Breast epithelium (tissue), 4 donors: Measurements from ENCODE around the gene PDP2. TPM values are rescaled to one million over a fixed set of nuclear protein-coding genes. Genes with fewer than 3 reads are reported as not detected.

Experiments
- DNase-seq, 2 donors: peaks; one replicate each; pipeline ENCODE4 v3.0.0-alpha.2; 2019; ENCODE audit warnings: low spot score in 2 of 2
- H3K27ac ChIP-seq, 2 donors: fragments of 200-600 bp; sonication (generic) in 1 of 2; one replicate each; pipeline ENCODE4 v1.5.1; 2016 to 2019; ENCODE audit warnings: mild to moderate bottlenecking in 1 of 2
- H3K27me3 ChIP-seq, 2 donors: fragments of 200-600 bp; sonication (generic) in 1 of 2; one replicate each; pipeline versions ENCODE4 v1.5.1 to v1.6.0; 2017 to 2019; ENCODE audit warnings: control low read depth in 1 of 2, mild to moderate bottlenecking in 1 of 2
- H3K36me3 ChIP-seq: fragments of 200-600 bp; one replicate; pipeline ENCODE4 v1.5.1; 2019
- H3K4me1 ChIP-seq, 2 donors: fragments of 200-600 bp; sonication (generic); one replicate each; pipeline ENCODE4 v1.5.1; 2016 to 2019; ENCODE audit warnings: control low read depth in 1 of 2
- H3K4me3 ChIP-seq, 3 donors: fragments of 200-600 bp; sonication (generic); 1 replicate in 2 of 3; 2 replicates in 1 of 3; pipeline ENCODE4 v1.5.1; 2016 to 2019; ENCODE audit warnings: mild to moderate bottlenecking in 3 of 3, moderate library complexity in 2 of 3
- H3K9me3 ChIP-seq, 2 donors: fragments of 200-600 bp; sonication (generic) in 1 of 2; one replicate each; pipeline ENCODE4 v1.5.1; 2016 to 2019; ENCODE audit warnings: control low read depth in 1 of 2
- POLR2A ChIP-seq: fragments of 450-650 bp; IDR thresholded peaks from one replicate; pipeline ENCODE4 v1.6.1; 2016; ENCODE audit warnings: antibody characterized with exemption, mild to moderate bottlenecking, moderate library complexity
- POLR2AphosphoS5 ChIP-seq, 3 donors: sonication (generic); formaldehyde crosslinking; IDR thresholded peaks; one replicate each; pipeline ENCODE4 v1.6.1; 2017; ENCODE audit warnings: antibody characterized with exemption in 3 of 3
- intact Hi-C: fragments of 100-400 bp; cut with DNase I; formaldehyde crosslinking; loops from one replicate; pipeline ENCODE4 v1.15.1; 2023; ENCODE audit warnings: low total_unique reads
- total RNA-seq, 3 donors: library from RNA; depleted of rRNA; stranded (reverse); fragments of >200 nt; gene quantifications; one replicate each; pipeline ENCODE4 v1.1.0, GENCODE V29; 2016
- TF ChIP-seq, protein P1 (sequence below), 3 donors: fragments of 450-650 bp; IDR thresholded peaks; one replicate each; pipeline ENCODE4 v1.5.1; 2016 to 2017; ENCODE audit warnings: antibody characterized with exemption in 3 of 3, mild to moderate bottlenecking in 3 of 3, moderate library complexity in 3 of 3

Gene PDP2
- total RNA-seq, 3 donors from 2014 or later, result 8.8 to 18.6 (median 9.4) TPM

DNA sequence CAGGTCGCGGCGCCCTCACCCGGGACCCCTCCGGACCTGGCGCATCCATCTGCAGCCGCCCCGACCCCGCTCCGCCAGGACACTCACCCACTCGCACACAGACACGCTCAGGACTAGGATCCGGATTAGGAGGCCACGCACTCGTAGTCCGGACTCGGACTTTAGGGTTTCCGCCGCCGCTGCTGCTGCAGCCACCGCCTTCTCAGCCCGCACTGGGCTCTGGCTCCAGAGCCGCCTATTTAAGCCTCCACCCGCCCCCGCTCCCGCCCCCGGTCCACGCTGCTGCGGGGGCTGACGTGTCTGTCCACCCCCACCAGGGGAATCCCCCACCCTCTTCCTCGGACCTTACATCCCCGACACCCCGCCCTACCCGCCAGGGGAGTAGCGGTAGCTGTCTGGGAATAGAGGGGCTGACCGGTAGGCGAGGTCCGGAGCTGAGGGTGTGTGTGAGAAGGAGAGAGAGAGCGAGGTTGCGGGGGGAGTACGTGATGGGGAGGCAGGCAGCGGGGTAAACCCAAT, 45.1 kb downstream of the PDP2 start, which contains the start of gene RRAD:
RRAD (minus strand) TSS at position 214 of the 519 bp plus-strand sequence. CDS start 356 bp downstream, outside the sequence.
- intact Hi-C loops, result no loop called here
- H3K27ac ChIP-seq, result peak within 1 kb of the TSS; percentile 17 to 74
- H3K9me3 ChIP-seq, result no peaks in the 10 kb centered on the region
- TF ChIP-seq POLR2AphosphoS5 (IDR thresholded peaks at IDR 0.05) (no peak), POLR2A (no peak)
- TF ChIP-seq, protein P1, sequence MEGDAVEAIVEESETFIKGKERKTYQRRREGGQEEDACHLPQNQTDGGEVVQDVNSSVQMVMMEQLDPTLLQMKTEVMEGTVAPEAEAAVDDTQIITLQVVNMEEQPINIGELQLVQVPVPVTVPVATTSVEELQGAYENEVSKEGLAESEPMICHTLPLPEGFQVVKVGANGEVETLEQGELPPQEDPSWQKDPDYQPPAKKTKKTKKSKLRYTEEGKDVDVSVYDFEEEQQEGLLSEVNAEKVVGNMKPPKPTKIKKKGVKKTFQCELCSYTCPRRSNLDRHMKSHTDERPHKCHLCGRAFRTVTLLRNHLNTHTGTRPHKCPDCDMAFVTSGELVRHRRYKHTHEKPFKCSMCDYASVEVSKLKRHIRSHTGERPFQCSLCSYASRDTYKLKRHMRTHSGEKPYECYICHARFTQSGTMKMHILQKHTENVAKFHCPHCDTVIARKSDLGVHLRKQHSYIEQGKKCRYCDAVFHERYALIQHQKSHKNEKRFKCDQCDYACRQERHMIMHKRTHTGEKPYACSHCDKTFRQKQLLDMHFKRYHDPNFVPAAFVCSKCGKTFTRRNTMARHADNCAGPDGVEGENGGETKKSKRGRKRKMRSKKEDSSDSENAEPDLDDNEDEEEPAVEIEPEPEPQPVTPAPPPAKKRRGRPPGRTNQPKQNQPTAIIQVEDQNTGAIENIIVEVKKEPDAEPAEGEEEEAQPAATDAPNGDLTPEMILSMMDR (IDR thresholded peaks at IDR 0.05), result no peak
- H3K4me3 ChIP-seq, result peak within 1 kb of the TSS; percentile 45 to 70 (median 51)
- DNase-seq, result no peak
- H3K36me3 ChIP-seq, result no peaks in the 10 kb centered on the region
- H3K27me3 ChIP-seq, result peaks cover 0 to 4% of the 10 kb centered on the region in 2 donors
- H3K4me1 ChIP-seq, result peaks cover 0 to 6% of the 10 kb centered on the region in 2 donors

DNA sequence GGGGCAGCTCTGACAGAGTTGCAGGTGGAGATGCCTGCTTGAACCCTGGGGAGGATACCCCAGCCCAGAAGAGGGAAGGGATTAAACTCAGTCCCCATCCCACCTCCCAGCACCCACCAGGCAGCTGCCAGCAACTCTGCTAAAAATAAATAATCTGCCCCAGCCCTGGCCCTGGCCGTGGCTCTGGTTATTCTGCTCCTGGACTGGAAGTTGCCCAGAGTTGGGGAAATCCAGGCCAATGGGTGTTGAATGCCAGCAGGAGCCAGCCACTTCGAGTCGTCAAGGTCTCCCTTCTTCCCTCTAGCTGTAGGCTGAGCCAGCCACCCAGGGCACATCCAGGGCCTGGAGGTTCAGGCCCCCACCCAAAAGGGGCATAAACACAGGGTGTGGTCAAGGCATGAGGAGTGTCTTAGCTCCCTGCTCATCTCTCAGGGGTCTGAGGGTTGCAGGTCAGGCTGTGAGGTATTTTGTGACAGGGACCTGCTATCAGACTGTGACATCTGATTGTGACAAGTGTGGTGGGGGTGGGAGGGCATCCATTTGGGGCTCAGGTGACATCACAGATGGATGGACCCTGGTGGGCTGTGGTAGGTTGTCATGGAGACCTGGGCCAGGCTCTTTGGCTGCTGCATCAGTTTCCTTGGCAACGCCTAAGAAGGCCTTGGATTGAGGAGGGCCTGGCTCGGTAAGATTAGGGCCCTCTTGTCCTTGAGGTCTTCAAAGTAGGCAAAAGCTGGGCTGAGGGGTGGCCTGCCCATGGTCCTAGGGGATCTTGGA, 46.0 kb downstream of the PDP2 start:
- peaks cover 0 to 6% of the 10 kb centered on the region in 2 donors for H3K4me1 ChIP-seq

DNA sequence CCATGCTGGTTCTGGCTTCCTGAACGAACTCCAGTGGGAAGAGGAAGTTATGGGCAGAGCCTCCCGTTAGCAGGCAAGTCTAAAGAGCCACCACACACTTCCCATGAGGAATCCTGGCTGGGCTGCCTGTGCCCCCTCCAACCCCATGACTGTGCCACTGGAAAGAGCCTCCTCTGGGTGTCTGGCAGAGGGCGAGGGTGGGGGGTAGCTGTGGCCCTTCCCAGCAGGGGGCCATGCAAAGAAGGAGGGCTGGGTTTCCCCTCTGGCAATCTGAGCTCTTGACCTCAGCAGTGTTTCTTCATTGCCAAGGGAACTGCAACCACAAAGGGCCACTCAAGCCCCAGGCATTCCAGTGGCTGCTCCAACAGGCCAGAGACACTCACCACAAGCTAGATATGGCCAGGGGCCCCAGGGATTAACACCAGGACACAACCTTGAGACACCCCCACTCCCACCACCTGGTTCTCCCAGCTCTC, 46.7 kb downstream of the PDP2 start:
- no peak overlapping the region for H3K4me3 ChIP-seq
- intact Hi-C loops, result no loop called here
- H3K27me3 ChIP-seq, result peaks cover 0 to 4% of the 10 kb centered on the region in 2 donors
- no peaks in the 10 kb centered on the region for H3K9me3 ChIP-seq
- no peak for DNase-seq
- H3K27ac ChIP-seq, result peak overlapping the region; percentile 17 to 74
- no peak for TF ChIP-seq POLR2A
- TF ChIP-seq, protein P1 (IDR thresholded peaks at IDR 0.05), result no peak
- TF ChIP-seq POLR2AphosphoS5 (IDR thresholded peaks at IDR 0.05), result no peak
- H3K36me3 ChIP-seq, result no peaks in the 10 kb centered on the region
- peaks cover 0 to 6% of the 10 kb centered on the region in 2 donors for H3K4me1 ChIP-seq

More for the DNA sequence above, 46.0 kb downstream of the PDP2 start:
- H3K27me3 ChIP-seq, result peaks cover 0 to 4% of the 10 kb centered on the region in 2 donors
- H3K36me3 ChIP-seq, result no peaks in the 10 kb centered on the region
- TF ChIP-seq POLR2AphosphoS5 (IDR thresholded peaks at IDR 0.05), result no peak
- TF ChIP-seq, protein P1 (IDR thresholded peaks at IDR 0.05), result no peak
- no peak for TF ChIP-seq POLR2A
- peak overlapping the region in 1 of 3 donors; percentile 1 for H3K4me3 ChIP-seq
- intact Hi-C loops, result no loop called here
- no peaks in the 10 kb centered on the region for H3K9me3 ChIP-seq
- DNase-seq, result no peak
- H3K27ac ChIP-seq, result peak overlapping the region; percentile 17 to 74

DNA sequence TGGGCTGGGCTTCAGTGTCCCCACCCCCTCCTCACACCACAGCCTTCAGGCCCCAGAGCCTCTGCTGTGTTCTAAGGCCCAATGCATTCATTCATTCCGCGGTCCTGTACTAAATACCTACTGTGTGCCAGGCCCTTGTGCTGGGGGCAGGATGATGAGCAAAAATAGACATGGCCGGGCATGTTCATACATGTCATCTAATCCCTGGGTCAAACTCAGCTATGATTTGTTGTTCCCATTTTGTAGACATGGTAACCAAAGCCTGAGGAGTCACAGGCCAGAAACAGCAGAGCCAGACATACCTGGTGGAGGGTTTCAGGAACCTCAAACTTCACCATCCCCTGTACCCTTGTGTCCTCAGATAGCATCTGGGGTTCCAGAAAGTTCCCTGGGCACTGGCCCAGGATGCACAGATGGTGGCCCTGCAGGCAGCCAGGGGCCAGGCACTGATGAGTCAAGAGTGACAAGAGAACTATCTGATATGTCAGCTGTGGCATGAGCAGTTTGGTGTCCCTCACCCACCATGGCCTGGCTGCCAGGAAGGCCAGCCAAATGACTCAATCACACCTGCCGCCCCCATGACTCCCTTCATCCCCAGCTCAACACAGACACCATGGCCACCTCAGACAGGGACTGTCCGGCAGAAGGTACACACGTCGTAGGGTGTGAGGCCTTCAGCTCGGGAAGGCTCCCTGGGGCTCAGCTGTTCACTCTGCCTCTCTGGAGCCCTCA, 47.8 kb downstream of the PDP2 start:
- Histone ChIP-seq H3K36me3 (no peaks in the 10 kb centered on the region), H3K4me3 (no peak overlapping the region), H3K9me3 (no peaks in the 10 kb centered on the region), H3K4me1 (peaks cover under 1 to 6% of the 10 kb centered on the region in 2 donors), H3K27me3 (peaks cover 0 to 4% of the 10 kb centered on the region in 2 donors), H3K27ac (peak overlapping the region in 1 of 2 donors; percentile 65)
- intact Hi-C loops, result no loop called here
- TF ChIP-seq POLR2A, result no peak
- no peak for TF ChIP-seq POLR2AphosphoS5 (IDR thresholded peaks at IDR 0.05)
- TF ChIP-seq, protein P1 (IDR thresholded peaks at IDR 0.05), result no peak
- DNase-seq, result no peak
